Measurements from ENCODE around the gene PAPPA. TPM values are rescaled to one million over a fixed set of nuclear protein-coding genes. Genes with fewer than 3 reads are reported as not detected.

Gene PAPPA
- total RNA-seq, 1 donor from 2014 or later = 1.1 TPM

DNA sequence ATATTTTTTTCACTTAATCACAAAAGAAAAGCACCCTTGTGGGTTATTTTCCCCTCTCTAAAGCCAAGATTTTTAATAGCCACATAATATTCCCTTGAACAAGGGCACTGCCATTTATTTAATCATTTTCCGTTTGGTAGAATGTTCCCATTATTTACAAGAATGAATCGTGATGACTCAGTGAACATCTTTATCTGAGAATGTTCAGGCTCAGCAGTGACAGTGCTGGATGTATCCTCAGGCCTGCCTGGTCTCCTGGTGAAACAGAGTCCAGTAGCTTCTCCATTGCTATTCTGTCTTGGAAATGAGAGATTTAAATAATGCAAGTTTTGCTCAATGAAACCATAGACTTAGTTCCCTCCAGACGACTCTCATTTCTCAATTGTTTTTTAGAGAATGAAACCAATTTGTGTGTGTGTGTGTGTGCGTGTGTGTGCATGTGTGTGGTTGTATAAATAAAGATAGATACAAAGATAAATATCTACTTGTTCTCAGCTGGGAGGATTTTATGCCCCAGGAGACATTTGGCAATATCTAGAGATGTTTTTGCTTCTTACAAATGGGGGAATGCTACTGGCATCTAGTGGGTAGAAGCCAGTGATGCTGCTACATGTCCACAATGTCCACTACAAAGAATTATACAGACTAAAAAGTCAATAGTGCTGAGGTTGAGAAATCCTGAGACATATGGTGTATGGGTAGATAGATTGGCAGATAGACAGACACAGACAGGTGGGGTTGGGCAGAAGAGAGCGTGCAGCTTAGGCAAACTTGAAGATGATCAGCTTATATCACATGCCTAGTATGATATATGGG, 55.0 kb downstream of the PAPPA start:
- intact Hi-C loops (cut with DNase I) = no loop called here
- DNase-seq (ENCODE audit: missing footprints) (no peak), ATAC-seq (no peak)

- ATAC-seq = no peak
- DNase-seq (ENCODE audit: missing footprints) = no peak
- intact Hi-C loops (cut with DNase I) = no loop called here
Measured at GRCh38 chr9:116209414-116210116, 56.0 kb downstream of the PAPPA start.

- intact Hi-C loops (cut with DNase I) = no loop called here
- DNase-seq (ENCODE audit: missing footprints) (no peak), ATAC-seq (no peak)
Measured at GRCh38 chr9:116212986-116213692, 59.5 kb downstream of the PAPPA start.

- intact Hi-C loops (cut with DNase I) = no loop called here
- DNase-seq (ENCODE audit: missing footprints) (no peak), ATAC-seq (no peak)
Measured at GRCh38 chr9:116213693-116214047, 60.1 kb downstream of the PAPPA start.

GRCh38 chr9:116218399-116218798, 64.8 kb downstream of the PAPPA start:
- intact Hi-C loops (cut with DNase I) = no loop called here
- no peak for DNase-seq (ENCODE audit: missing footprints)
- ATAC-seq = no peak

- ATAC-seq (peak; percentile 56), DNase-seq (ENCODE audit: missing footprints) (no peak)
- intact Hi-C loops (cut with DNase I) = loop anchor here (10.0 kb wide), 1 partner anchor 355 kb away; no protein-coding TSS in a partner anchor
Measured at GRCh38 chr9:116219686-116220085, 66.1 kb downstream of the PAPPA start.

GRCh38 chr9:116223926-116224325, 70.3 kb downstream of the PAPPA start:
- DNase-seq (ENCODE audit: missing footprints) (no peak), ATAC-seq (no peak)
- intact Hi-C loops (cut with DNase I) = loop anchor here (10.0 kb wide), 1 partner anchor 351 kb away; no protein-coding TSS in a partner anchor

DNA sequence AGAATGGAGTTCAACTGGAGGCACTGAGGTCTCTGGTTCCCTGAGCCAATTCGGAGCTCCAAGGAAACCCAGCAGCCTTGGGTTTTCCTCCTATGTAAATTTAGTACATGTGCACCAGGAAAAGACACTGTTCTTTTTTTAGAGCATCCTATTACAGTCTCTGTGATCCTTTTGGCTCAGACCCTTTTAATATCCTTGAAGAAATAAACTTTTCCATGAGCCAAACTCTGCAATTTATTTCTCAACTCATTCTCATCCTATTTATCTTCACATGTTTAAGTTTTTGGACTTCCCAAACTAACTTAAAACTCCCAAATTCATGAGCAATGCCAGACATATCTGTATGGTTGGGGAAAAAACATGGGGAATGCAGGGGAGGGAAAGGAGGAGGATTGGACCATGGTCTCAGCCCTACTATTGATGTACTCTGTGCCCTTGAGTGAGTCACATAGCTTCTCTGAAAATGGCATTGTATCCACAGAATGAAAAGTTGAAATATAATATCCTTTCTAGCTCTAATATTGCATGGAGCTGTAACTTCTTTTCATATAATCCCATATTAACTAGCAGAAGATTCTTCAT, 76.6 kb downstream of the PAPPA start:
- ATAC-seq (no peak), DNase-seq (ENCODE audit: missing footprints) (no peak)
- intact Hi-C loops (cut with DNase I) = no loop called here

GRCh38 chr9:116232424-116233159, 79.0 kb downstream of the PAPPA start:
- no peak for ATAC-seq
- DNase-seq (ENCODE audit: missing footprints) = no peak
- intact Hi-C loops (cut with DNase I) = no loop called here

- DNase-seq (ENCODE audit: missing footprints) = no peak
- intact Hi-C loops (cut with DNase I) = no loop called here
Measured at GRCh38 chr9:116233160-116233530, 79.6 kb downstream of the PAPPA start.

DNA sequence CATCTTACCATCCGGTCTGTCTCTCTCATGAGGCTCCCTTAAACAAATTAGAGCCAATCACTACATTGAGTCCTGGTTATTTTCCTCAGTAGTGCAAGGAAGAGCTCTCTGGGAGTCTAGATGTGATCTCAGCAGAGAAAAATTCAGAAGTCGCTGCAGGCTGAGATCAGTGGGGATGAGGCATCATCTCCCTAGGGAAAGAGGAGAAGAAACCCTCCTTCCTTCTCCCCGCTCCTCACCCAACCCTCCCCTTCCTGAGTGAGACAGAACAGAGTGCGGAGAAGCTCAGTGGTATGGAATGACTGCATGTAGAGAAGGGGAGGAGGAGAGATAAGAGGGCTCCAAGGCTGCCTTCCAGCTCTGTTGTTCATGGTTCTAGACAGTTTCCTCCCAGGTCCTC, 80.5 kb downstream of the PAPPA start:
- ATAC-seq = peak; percentile 50
- intact Hi-C loops (cut with DNase I) = no loop called here
- DNase-seq (ENCODE audit: missing footprints) = no peak

More at GRCh38 chr9:116233160-116233530, 79.6 kb downstream of the PAPPA start:
- ATAC-seq = no peak

GRCh38 chr9:116236979-116237378, 83.4 kb downstream of the PAPPA start:
- DNase-seq (ENCODE audit: missing footprints) = no peak

GRCh38 chr9:116237456-116237855, 83.9 kb downstream of the PAPPA start:
- no peak for ATAC-seq
- no peak for DNase-seq (ENCODE audit: missing footprints)
- intact Hi-C loops (cut with DNase I) = no loop called here

More at GRCh38 chr9:116236979-116237378, 83.4 kb downstream of the PAPPA start:
- intact Hi-C loops (cut with DNase I) = no loop called here
- ATAC-seq = no peak

- ATAC-seq (no peak), DNase-seq (ENCODE audit: missing footprints) (no peak)
- intact Hi-C loops (cut with DNase I) = no loop called here
Measured at GRCh38 chr9:116238225-116238624, 84.6 kb downstream of the PAPPA start.

DNA sequence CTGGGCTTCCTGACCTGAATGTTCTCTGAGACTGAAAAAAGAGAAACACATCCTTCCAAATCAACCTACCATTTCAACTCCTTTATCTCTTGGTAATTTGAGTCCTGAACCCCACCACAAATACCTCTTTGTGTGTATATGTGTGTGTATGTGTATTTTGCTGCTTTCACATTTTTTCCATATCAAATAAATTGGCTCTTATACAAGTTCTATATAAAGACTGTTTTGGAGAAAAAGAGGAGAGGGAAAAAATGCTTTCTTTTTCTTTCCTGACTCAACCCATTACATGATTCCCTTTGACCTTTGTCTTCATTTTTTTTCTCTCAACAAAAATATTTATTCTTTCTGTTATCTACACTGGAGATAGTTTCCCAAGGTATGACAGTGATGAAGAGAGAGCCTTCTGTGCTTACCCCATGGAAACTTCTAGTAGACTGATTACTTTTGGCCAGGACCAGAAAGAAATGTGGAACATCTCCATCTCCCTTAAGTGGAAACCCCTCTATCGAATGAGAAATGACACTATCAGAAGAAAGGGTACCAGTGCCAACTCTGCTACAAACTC, 85.3 kb downstream of the PAPPA start:
- no peak for DNase-seq (ENCODE audit: missing footprints)
- ATAC-seq = no peak
- intact Hi-C loops (cut with DNase I) = no loop called here

DNA sequence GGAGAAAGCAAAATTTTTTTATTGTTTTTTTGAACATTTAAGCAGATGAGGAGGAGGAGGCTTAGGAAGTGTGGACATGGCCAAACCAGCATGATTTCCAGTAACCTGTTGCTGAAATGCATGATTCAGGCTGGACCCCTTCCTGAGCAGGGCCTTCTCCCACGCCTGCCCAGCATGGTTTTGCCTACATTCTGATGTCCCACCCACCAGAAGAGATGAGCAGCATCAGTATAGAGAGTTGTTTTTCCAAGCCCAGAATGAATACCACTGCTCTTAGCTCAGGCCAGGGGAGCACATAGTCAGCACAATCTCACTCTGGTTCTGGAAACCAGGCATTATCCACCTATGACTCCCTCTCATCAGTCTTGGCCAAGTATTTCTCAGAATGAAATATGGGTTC, 90.1 kb downstream of the PAPPA start:
- ATAC-seq (no peak), DNase-seq (ENCODE audit: missing footprints) (no peak)
- intact Hi-C loops (cut with DNase I) = no loop called here

DNA sequence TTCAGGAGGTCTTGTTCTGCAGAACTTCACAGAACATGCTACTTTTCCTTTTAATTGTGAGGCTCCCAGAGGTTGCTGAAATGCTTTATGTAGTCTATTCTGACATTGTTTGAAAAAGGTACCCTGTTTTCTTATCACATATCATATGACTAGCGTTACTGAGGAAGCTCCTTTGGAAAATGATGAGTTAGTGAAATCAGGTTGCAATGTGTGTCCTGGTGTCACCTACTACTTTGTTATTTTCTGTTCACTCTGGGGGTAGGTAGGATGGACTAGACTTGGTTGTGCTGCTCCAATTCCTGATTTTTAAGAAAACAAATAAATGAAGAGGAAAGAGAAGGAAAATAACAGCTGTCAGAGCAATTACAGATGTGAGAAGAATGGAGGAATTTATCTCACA, 93.7 kb downstream of the PAPPA start:
- no peak for ATAC-seq
- no peak for DNase-seq (ENCODE audit: missing footprints)
- intact Hi-C loops (cut with DNase I) = no loop called here

DNA sequence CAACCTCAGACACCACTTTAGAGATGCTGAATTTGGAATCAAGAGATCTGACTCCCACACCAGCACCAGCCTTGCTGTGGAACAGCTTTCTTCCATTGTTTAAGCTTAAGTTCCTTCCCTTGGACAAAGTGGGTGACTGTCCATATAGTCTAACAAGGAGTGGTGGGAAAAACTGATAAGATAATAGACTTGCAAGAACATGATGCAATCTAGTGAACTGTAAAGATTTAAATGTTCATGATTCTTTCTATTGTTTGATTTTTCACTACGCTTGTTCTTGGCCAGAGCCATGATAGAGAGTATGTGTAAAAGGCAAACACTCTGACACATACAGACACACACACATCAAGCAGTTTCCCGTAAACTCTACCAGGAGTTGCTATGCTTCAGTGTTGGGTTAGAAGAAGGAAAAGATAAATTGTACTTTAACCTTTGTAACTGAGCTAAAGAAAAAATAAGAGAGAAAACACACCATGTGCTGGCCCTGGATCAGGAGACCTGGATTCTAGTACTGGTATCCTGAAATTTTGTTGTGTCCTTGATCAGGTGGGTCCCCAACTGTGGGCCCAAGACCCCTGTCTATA, 94.3 kb downstream of the PAPPA start:
- intact Hi-C loops (cut with DNase I) = no loop called here
- DNase-seq (ENCODE audit: missing footprints) (no peak), ATAC-seq (no peak)

All from Right ventricle myocardium inferior (tissue), 1 donor.